Measurements from ENCODE around the gene OSR1. TPM values are rescaled to one million over a fixed set of nuclear protein-coding genes. Genes with fewer than 3 reads are reported as not detected.

Gene OSR1
- total and polyA plus RNA-seq, 9 of the 15 experiments (the other 6 are each of a cell fraction or from before 2014, with no cell fraction given), result not detected

DNA sequence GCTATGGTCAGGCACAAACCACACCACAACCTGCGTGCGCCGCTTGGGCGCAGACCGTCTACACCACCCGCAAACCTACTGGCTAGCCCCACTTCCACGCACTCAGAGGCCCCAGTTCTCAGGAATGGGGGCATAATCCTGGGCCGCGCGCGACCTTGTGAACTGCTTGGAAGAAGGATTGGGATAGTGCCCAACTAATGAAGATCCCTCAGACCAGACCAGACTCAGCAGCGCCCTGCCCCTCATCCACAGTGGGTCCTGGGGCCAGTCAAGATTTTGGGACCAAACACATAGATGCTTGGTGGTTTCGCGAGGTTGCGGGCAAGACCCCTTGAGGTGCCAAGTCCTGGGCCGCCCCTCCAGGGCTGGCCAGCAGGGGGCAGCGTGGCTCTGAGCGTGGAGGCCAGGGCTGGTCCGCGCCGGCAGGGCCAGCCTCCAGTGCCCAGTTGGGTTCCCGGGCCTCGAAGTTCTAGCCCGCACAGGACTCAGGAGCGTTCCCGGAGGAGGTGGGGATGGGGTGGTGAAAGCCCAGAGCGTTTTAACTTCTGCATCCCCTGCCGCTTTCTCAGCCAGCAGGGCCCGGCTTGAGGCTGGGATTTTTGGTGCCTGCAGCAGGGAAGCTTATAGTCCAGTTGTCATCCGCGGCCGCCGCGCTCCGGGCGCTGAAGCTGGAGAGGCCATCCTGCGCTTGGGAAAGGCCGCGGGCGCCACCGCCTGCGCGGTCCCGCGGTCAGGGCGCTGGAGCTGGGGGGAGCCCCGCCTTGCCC lies 8.3 kb downstream of the OSR1 start:
- 0 out of 2 replicates have a peak overlapping the region, but pooled peaks have one; percentile 18 for H3K4me2 ChIP-seq (ENCODE audit: insufficient read depth, low read length)
- intact Hi-C loops (cut with micrococcal nuclease) (no loop called here), in situ Hi-C loops (cut with MboI) (loop anchor here (10.0 to 25.0 kb wide), 2 partner anchors 515 to 913 kb away; no protein-coding TSS in a partner anchor)
- no peak for TF ChIP-seq MCM7 (IDR thresholded peaks at IDR 0.05)
- TF ChIP-seq, protein P1, sequence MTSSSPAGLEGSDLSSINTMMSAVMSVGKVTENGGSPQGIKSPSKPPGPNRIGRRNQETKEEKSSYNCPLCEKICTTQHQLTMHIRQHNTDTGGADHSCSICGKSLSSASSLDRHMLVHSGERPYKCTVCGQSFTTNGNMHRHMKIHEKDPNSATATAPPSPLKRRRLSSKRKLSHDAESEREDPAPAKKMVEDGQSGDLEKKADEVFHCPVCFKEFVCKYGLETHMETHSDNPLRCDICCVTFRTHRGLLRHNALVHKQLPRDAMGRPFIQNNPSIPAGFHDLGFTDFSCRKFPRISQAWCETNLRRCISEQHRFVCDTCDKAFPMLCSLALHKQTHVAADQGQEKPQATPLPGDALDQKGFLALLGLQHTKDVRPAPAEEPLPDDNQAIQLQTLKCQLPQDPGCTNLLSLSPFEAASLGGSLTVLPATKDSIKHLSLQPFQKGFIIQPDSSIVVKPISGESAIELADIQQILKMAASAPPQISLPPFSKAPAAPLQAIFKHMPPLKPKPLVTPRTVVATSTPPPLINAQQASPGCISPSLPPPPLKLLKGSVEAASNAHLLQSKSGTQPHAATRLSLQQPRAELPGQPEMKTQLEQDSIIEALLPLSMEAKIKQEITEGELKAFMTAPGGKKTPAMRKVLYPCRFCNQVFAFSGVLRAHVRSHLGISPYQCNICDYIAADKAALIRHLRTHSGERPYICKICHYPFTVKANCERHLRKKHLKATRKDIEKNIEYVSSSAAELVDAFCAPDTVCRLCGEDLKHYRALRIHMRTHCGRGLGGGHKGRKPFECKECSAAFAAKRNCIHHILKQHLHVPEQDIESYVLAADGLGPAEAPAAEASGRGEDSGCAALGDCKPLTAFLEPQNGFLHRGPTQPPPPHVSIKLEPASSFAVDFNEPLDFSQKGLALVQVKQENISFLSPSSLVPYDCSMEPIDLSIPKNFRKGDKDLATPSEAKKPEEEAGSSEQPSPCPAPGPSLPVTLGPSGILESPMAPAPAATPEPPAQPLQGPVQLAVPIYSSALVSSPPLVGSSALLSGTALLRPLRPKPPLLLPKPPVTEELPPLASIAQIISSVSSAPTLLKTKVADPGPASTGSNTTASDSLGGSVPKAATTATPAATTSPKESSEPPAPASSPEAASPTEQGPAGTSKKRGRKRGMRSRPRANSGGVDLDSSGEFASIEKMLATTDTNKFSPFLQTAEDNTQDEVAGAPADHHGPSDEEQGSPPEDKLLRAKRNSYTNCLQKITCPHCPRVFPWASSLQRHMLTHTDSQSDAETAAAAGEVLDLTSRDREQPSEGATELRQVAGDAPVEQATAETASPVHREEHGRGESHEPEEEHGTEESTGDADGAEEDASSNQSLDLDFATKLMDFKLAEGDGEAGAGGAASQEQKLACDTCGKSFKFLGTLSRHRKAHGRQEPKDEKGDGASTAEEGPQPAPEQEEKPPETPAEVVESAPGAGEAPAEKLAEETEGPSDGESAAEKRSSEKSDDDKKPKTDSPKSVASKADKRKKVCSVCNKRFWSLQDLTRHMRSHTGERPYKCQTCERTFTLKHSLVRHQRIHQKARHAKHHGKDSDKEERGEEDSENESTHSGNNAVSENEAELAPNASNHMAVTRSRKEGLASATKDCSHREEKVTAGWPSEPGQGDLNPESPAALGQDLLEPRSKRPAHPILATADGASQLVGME (CRISPR knock-in tag; IDR thresholded peaks at IDR 0.05), result no peak
- TF ChIP-seq, protein P2, sequence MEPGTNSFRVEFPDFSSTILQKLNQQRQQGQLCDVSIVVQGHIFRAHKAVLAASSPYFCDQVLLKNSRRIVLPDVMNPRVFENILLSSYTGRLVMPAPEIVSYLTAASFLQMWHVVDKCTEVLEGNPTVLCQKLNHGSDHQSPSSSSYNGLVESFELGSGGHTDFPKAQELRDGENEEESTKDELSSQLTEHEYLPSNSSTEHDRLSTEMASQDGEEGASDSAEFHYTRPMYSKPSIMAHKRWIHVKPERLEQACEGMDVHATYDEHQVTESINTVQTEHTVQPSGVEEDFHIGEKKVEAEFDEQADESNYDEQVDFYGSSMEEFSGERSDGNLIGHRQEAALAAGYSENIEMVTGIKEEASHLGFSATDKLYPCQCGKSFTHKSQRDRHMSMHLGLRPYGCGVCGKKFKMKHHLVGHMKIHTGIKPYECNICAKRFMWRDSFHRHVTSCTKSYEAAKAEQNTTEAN (CRISPR knock-in tag; IDR thresholded peaks at IDR 0.05), result no peak
- no peak for TF ChIP-seq ILK (tag; IDR thresholded peaks at IDR 0.05; ENCODE audit: borderline replicate concordance, low read depth)
- no peak for TF ChIP-seq ZNF717 (CRISPR knock-in tag; IDR thresholded peaks at IDR 0.05)
- TF ChIP-seq SMAD1 (IDR thresholded peaks at IDR 0.05; ENCODE audit: low read depth, low read length, partially characterized antibody), result no peak
- TF ChIP-seq, protein P3, sequence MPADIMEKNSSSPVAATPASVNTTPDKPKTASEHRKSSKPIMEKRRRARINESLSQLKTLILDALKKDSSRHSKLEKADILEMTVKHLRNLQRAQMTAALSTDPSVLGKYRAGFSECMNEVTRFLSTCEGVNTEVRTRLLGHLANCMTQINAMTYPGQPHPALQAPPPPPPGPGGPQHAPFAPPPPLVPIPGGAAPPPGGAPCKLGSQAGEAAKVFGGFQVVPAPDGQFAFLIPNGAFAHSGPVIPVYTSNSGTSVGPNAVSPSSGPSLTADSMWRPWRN (IDR thresholded peaks at IDR 0.05; ENCODE audit: low read depth), result no peak
- TF ChIP-seq ZFX (CRISPR knock-in tag; IDR thresholded peaks at IDR 0.05), result peak; percentile 21; the same call in 1 of the 2 replicates
- no peak for TF ChIP-seq HDAC8 (tag; IDR thresholded peaks at IDR 0.05)
- TF ChIP-seq ZNF699 (CRISPR knock-in tag; IDR thresholded peaks at IDR 0.05; ENCODE audit: insufficient replicate concordance), result no peak
- no peak for TF ChIP-seq ZNF239 (CRISPR knock-in tag; IDR thresholded peaks at IDR 0.05)
- peak; percentile 21; the same call in 1 of the 2 replicates for TF ChIP-seq CREM (IDR thresholded peaks at IDR 0.05; ENCODE audit: low read depth)

More for the DNA sequence above, 8.3 kb downstream of the OSR1 start:
- Histone ChIP-seq H3K9me3 (replicated peaks; ENCODE audit: control insufficient read depth, insufficient read depth, low read depth, low read length) (no peaks in the 10 kb centered on the region), H4K20me1 (replicated peaks; ENCODE audit: control insufficient read depth, insufficient read depth, low read length) (no peaks in the 10 kb centered on the region), H3K9ac (ENCODE audit: insufficient read depth in 1 of 2, low read depth in 2 of 2, low read length in 2 of 2) (peak overlapping the region in 1 of 2 experiments; percentile 76; a peak in 2 of 4 replicates), H3K27me3 (ENCODE audit: control insufficient read depth in 2 of 2, insufficient read depth in 2 of 2, low read length in 2 of 2) (peaks cover 23 to 53% of the 10 kb centered on the region in 2 experiments; a peak in 4 of 5 replicates), H2AFZ (ENCODE audit: low read depth, low read length) (peak overlapping the region; percentile 77), H3K79me2 (ENCODE audit: control insufficient read depth, insufficient read depth, low read length) (peaks cover 11% of the 10 kb centered on the region; the same call in 2 of the 3 replicates), H3K4me3 (peak overlapping the region; percentile 7; the same call in 1 of the 2 replicates), H3K4me1 (replicated peaks in 1 of 2; ENCODE audit: control insufficient read depth in 2 of 2, insufficient read depth in 2 of 2, low read length in 2 of 2) (peaks cover 0 to 17% of the 10 kb centered on the region in 2 experiments; a peak in 3 of 5 replicates), H3K9me1 (ENCODE audit: control insufficient read depth, insufficient read depth, low read length) (no peaks in the 10 kb centered on the region), H3K27ac (ENCODE audit: extremely low read depth, low read depth, low read length) (no peak overlapping the region), H3K36me3 (ENCODE audit: control insufficient read depth, insufficient read depth, low read length) (no peaks in the 10 kb centered on the region)
- CTCF ChIA-PET (ENCODE audit: low intra/inter-chr PET ratio), result interaction anchor here (0.5 to 1.0 kb wide), 3 partner anchors 13 to 830 kb away, joined by 3 to 4 read pairs (median 3); no protein-coding TSS in a partner anchor
- DNase-seq (ENCODE audit: extremely low read depth in 1 of 4, low spot score in 3 of 4) (peak; percentile 64 to 66 (median 64)), FAIRE-seq (no peak), ATAC-seq (peak; percentile 66)
- WGBS (ENCODE audit: insufficient coverage, low coverage, missing lambda C conversion rate), result 31% methylated on average over 24 of the region's 47 CpGs
- BruUV-seq (replicated peaks), result no TSS peak
- POLR2A ChIA-PET, result interaction anchor here (0.6 kb wide), 1 partner anchor 397 kb away, joined by 3 read pairs; no protein-coding TSS in a partner anchor
